ENCODE data around the gene S1PR4. TPM values are rescaled to one million over a fixed set of nuclear protein-coding genes. Genes with fewer than 3 reads are reported as not detected.
A peak's percentile ranks its signal among the peaks of the same experiment; 100 is the strongest.

The S1PR4 gene
- total and polyA plus RNA-seq, 9 of the 15 experiments (the other 6 are each of a cell fraction or from before 2014, with no cell fraction given) = 0.27 TPM; not detected in 8

- TF ChIP-seq RBM25 (IDR thresholded peaks at IDR 0.05; ENCODE audit: low read depth, low read length, severe bottlenecking) (peak; percentile 92), PHTF2 (CRISPR knock-in tag; IDR thresholded peaks at IDR 0.05) (no peak), NFRKB (IDR thresholded peaks at IDR 0.05; ENCODE audit: low read depth) (no peak), ZBTB8A (IDR thresholded peaks at IDR 0.05; ENCODE audit: partially characterized antibody) (no peak), HMGN3 (IDR thresholded peaks at IDR 0.05; ENCODE audit: borderline replicate concordance, extremely low read depth, insufficient read length, low read depth, low read length) (no peak), SPI1 (IDR thresholded peaks at IDR 0.05; ENCODE audit: borderline replicate concordance, low read depth, low read length) (no peak), ZNF121 (CRISPR knock-in tag; conservative IDR thresholded peaks at IDR 0.05) (no peak), FUS (optimal IDR thresholded peaks at IDR 0.05; ENCODE audit: low read depth, low read length) (no peak)
- TF ChIP-seq, protein P1, sequence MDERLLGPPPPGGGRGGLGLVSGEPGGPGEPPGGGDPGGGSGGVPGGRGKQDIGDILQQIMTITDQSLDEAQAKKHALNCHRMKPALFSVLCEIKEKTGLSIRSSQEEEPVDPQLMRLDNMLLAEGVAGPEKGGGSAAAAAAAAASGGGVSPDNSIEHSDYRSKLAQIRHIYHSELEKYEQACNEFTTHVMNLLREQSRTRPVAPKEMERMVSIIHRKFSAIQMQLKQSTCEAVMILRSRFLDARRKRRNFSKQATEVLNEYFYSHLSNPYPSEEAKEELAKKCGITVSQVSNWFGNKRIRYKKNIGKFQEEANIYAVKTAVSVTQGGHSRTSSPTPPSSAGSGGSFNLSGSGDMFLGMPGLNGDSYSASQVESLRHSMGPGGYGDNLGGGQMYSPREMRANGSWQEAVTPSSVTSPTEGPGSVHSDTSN (CRISPR knock-in tag; IDR thresholded peaks at IDR 0.05; ENCODE audit: low read depth) = no peak
- TF ChIP-seq, protein P1 (tag; conservative IDR thresholded peaks at IDR 0.05; ENCODE audit: low read depth) = no peak
- TF ChIP-seq, protein P2, sequence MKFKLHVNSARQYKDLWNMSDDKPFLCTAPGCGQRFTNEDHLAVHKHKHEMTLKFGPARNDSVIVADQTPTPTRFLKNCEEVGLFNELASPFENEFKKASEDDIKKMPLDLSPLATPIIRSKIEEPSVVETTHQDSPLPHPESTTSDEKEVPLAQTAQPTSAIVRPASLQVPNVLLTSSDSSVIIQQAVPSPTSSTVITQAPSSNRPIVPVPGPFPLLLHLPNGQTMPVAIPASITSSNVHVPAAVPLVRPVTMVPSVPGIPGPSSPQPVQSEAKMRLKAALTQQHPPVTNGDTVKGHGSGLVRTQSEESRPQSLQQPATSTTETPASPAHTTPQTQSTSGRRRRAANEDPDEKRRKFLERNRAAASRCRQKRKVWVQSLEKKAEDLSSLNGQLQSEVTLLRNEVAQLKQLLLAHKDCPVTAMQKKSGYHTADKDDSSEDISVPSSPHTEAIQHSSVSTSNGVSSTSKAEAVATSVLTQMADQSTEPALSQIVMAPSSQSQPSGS (CRISPR knock-in tag; IDR thresholded peaks at IDR 0.05) = no peak
- TF ChIP-seq, protein P3, sequence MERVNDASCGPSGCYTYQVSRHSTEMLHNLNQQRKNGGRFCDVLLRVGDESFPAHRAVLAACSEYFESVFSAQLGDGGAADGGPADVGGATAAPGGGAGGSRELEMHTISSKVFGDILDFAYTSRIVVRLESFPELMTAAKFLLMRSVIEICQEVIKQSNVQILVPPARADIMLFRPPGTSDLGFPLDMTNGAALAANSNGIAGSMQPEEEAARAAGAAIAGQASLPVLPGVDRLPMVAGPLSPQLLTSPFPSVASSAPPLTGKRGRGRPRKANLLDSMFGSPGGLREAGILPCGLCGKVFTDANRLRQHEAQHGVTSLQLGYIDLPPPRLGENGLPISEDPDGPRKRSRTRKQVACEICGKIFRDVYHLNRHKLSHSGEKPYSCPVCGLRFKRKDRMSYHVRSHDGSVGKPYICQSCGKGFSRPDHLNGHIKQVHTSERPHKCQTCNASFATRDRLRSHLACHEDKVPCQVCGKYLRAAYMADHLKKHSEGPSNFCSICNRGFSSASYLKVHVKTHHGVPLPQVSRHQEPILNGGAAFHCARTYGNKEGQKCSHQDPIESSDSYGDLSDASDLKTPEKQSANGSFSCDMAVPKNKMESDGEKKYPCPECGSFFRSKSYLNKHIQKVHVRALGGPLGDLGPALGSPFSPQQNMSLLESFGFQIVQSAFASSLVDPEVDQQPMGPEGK (CRISPR knock-in tag; IDR thresholded peaks at IDR 0.05; ENCODE audit: borderline replicate concordance) = no peak
- TF ChIP-seq, protein P4, sequence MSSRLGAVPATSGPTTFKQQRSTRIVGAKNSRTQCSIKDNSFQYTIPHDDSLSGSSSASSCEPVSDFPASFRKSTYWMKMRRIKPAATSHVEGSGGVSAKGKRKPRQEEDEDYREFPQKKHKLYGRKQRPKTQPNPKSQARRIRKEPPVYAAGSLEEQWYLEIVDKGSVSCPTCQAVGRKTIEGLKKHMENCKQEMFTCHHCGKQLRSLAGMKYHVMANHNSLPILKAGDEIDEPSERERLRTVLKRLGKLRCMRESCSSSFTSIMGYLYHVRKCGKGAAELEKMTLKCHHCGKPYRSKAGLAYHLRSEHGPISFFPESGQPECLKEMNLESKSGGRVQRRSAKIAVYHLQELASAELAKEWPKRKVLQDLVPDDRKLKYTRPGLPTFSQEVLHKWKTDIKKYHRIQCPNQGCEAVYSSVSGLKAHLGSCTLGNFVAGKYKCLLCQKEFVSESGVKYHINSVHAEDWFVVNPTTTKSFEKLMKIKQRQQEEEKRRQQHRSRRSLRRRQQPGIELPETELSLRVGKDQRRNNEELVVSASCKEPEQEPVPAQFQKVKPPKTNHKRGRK (tag; IDR thresholded peaks at IDR 0.05) = no peak
Observed at GRCh38 chr19:3142781-3143337, 35.7 kb upstream of the S1PR4 start (continued).

Data from K562 (cell line).